Type B pancreatic cell (in vitro differentiated cells): Measurements from ENCODE around the gene NFKBIE. TPM values are rescaled to one million over a fixed set of nuclear protein-coding genes. Genes with fewer than 3 reads are reported as not detected.

Experiments
- DNase-seq: peaks from one replicate; pipeline ENCODE4 v3.0.0; 2021; ENCODE audit warnings: mixed read lengths; ENCODE audit not compliant: unreplicated experiment; ENCODE audit errors: extremely low spot score
- H3K27ac Mint-ChIP-seq: 2 replicates; pipeline ENCODE4 v1.8.0; 2021; ENCODE audit warnings: mild to moderate bottlenecking, mixed read lengths
- H3K27me3 Mint-ChIP-seq: 2 replicates; pipeline ENCODE4 v1.8.0; 2021; ENCODE audit warnings: mixed read lengths
- H3K36me3 Mint-ChIP-seq: 2 replicates; pipeline ENCODE4 v1.8.0; 2021; ENCODE audit warnings: mixed read lengths
- H3K4me1 Mint-ChIP-seq: one replicate; pipeline ENCODE4 v1.8.0; 2021; ENCODE audit warnings: mixed read lengths; ENCODE audit not compliant: unreplicated experiment
- H3K4me3 Mint-ChIP-seq: 2 replicates; pipeline ENCODE4 v1.8.0; 2021; ENCODE audit warnings: mild to moderate bottlenecking, mixed read lengths
- H3K9me3 Mint-ChIP-seq: 2 replicates; pipeline ENCODE4 v1.8.0; 2021; ENCODE audit warnings: mixed read lengths
- CTCF ChIP-seq: fragments of 200-600 bp; sonication (generic); conservative IDR thresholded peaks from 2 replicates; pipeline ENCODE4 v1.5.0; 2021; ENCODE audit warnings: antibody characterized with exemption, mild to moderate bottlenecking
- total RNA-seq: library from RNA; stranded (reverse); gene quantifications from 2 replicates; pipeline ENCODE4 v1.2.1, GENCODE V29; 2021; ENCODE audit warnings: low replicate concordance

Gene NFKBIE
- total RNA-seq, 1 donor from 2014 or later, result 9.2 TPM

GRCh38 chr6:44219815-44220784 is 45.3 kb downstream of the NFKBIE start:
- Mint-ChIP-seq H3K4me3 (peak overlapping the region; percentile 61), H3K9me3 (no peaks in the 10 kb centered on the region), H3K4me1 (peaks cover 40% of the 10 kb centered on the region), H3K27ac (no peak overlapping the region), H3K27me3 (peaks cover 22% of the 10 kb centered on the region), H3K36me3 (no peaks in the 10 kb centered on the region)
- DNase-seq, result no peak
- TF ChIP-seq CTCF, result no peak

GRCh38 chr6:44219053-44219814 is 46.1 kb downstream of the NFKBIE start:
- H3K36me3 Mint-ChIP-seq, result no peaks in the 10 kb centered on the region
- DNase-seq, result peak; percentile 79
- peak overlapping the region; percentile 69 for H3K27ac Mint-ChIP-seq
- H3K4me3 Mint-ChIP-seq, result peak overlapping the region; percentile 82
- H3K27me3 Mint-ChIP-seq, result peaks cover 19% of the 10 kb centered on the region
- H3K4me1 Mint-ChIP-seq, result peaks cover 32% of the 10 kb centered on the region
- H3K9me3 Mint-ChIP-seq, result no peaks in the 10 kb centered on the region
- TF ChIP-seq CTCF, result no peak

GRCh38 chr6:44217332-44218143 is 47.8 kb downstream of the NFKBIE start:
- peaks cover 23% of the 10 kb centered on the region for H3K4me1 Mint-ChIP-seq
- no peak overlapping the region for H3K4me3 Mint-ChIP-seq
- peaks cover 13% of the 10 kb centered on the region for H3K27me3 Mint-ChIP-seq
- no peak for TF ChIP-seq CTCF
- no peaks in the 10 kb centered on the region for H3K9me3 Mint-ChIP-seq
- no peaks in the 10 kb centered on the region for H3K36me3 Mint-ChIP-seq
- no peak for DNase-seq
- peak overlapping the region; percentile 76 for H3K27ac Mint-ChIP-seq

- peak within 1 kb of the TSS; percentile 76 for H3K27ac Mint-ChIP-seq
These were observed 48.5 kb downstream of the NFKBIE start, which contains the start of gene MYMX for GRCh38 chr6:44216677-44217331. TSS of gene MYMX (plus strand) at chr6:44216926. CDS start at chr6:44217472, 546 bp downstream.

More at GRCh38 chr6:44216677-44217331, 48.5 kb downstream of the NFKBIE start, which contains the start of gene MYMX:
- H3K27me3 Mint-ChIP-seq, result peaks cover 13% of the 10 kb centered on the region
- no peak for TF ChIP-seq CTCF
- peak within 1 kb of the TSS; percentile 64 for H3K4me3 Mint-ChIP-seq
- H3K4me1 Mint-ChIP-seq, result peaks cover 22% of the 10 kb centered on the region
- DNase-seq, result no peak
- no peaks in the 10 kb centered on the region for H3K9me3 Mint-ChIP-seq
- H3K36me3 Mint-ChIP-seq, result no peaks in the 10 kb centered on the region
